Measurements from ENCODE around the gene GJA5.

GJA5 gene

DNA sequence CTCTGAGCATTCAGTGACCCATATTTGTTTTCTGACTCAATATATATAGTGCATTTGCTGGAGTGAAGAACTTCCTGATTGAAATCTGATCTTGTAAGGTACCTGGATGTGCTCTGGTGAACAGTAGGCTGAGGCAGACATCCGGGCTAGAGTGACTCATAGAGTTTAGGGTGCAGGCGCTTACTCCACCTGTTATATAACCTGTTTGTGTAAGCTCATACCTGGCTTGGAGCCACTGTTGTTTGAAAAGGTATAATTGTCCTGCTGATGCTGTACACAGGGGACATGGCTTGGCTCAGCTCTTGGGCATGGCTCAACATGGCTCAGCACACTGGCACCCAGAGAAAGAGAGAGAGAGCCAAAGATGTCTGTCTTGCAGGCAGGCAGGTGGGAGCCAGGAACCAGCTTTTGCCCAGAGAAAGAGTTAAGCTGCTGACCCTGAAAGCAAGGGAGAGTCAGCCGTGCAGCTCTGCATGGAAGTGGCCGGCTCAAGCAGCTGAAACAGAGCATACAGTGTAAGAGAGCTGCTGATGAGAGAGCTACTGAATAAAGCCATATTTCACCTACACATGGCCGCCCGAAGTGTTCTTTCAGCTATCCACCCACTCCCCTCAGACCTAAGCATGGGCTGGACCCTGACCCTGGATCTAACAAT lies 43.2 kb downstream of the GJA5 start:
- Histone ChIP-seq H3K4me1 (no peaks in the 10 kb centered on the region), H3K27me3 (peaks cover 9% of the 10 kb centered on the region; the same call in 1 of the 2 replicates), H3K36me3 (no peaks in the 10 kb centered on the region), H3K4me3 (ENCODE audit: low read depth, low read length) (no peak overlapping the region), H3K9me3 (no peaks in the 10 kb centered on the region)
- no peak for DNase-seq
- TF ChIP-seq CTCF (IDR thresholded peaks at IDR 0.05; ENCODE audit: low read depth, low read length), result no peak

GRCh38 chr1:147712605-147713004 lies 47.8 kb downstream of the GJA5 start:
- Histone ChIP-seq H3K36me3 (no peaks in the 10 kb centered on the region), H3K4me3 (ENCODE audit: low read depth, low read length) (no peak overlapping the region), H3K27me3 (peaks cover 11% of the 10 kb centered on the region; the same call in 1 of the 2 replicates), H3K4me1 (no peaks in the 10 kb centered on the region), H3K9me3 (no peaks in the 10 kb centered on the region)
- TF ChIP-seq CTCF (IDR thresholded peaks at IDR 0.05; ENCODE audit: low read depth, low read length), result no peak
- no peak for DNase-seq

Measured in BE2C (cell line).